Measurements from ENCODE around the gene PASK. TPM values are rescaled to one million over a fixed set of nuclear protein-coding genes. Genes with fewer than 3 reads are reported as not detected.

Gene PASK
- total and polyA plus RNA-seq, 9 of the 15 experiments (the other 6 are each of a cell fraction or from before 2014, with no cell fraction given), result 1.5 to 30.3 (median 9.9) TPM

GRCh38 chr2:241109210-241110088 is 39.8 kb downstream of the PASK start:
- H3K4me2 ChIP-seq (ENCODE audit: insufficient read depth, low read length), result no peak overlapping the region
- H3K9ac ChIP-seq (ENCODE audit: insufficient read depth in 1 of 2, low read depth in 2 of 2, low read length in 2 of 2), result peak overlapping the region in 1 of 2 experiments; percentile 58; a peak in 2 of 4 replicates
- no peaks in the 10 kb centered on the region for H3K9me1 ChIP-seq (ENCODE audit: control insufficient read depth, insufficient read depth, low read length)
- in situ Hi-C loops (cut with MboI) (no loop called here), intact Hi-C loops (cut with micrococcal nuclease) (no loop called here)
- WGBS (ENCODE audit: insufficient coverage, low coverage, missing lambda C conversion rate), result 67% methylated on average over 10 of the region's 14 CpGs
- no peaks in the 10 kb centered on the region for H3K79me2 ChIP-seq (ENCODE audit: control insufficient read depth, insufficient read depth, low read length)
- H2AFZ ChIP-seq (ENCODE audit: low read depth, low read length), result no peak overlapping the region
- no peak overlapping the region for H3K27ac ChIP-seq (ENCODE audit: extremely low read depth, low read depth, low read length)
- no peak overlapping the region for H3K4me3 ChIP-seq
- peaks cover 3% of the 10 kb centered on the region; the same call in 1 of the 3 replicates for H3K36me3 ChIP-seq (ENCODE audit: control insufficient read depth, insufficient read depth, low read length)
- peaks cover 0 to 3% of the 10 kb centered on the region in 2 experiments; a peak in 1 of 5 replicates for H3K4me1 ChIP-seq (replicated peaks in 1 of 2; ENCODE audit: control insufficient read depth in 2 of 2, insufficient read depth in 2 of 2, low read length in 2 of 2)
- no peak for TF ChIP-seq ZNF23 (CRISPR knock-in tag; IDR thresholded peaks at IDR 0.05)
- TF ChIP-seq FOXM1 (IDR thresholded peaks at IDR 0.05; ENCODE audit: low read depth), result no peak
- TF ChIP-seq FOXM1 (CRISPR knock-in tag; IDR thresholded peaks at IDR 0.05; ENCODE audit: low read depth), result no peak
- TF ChIP-seq ZNF785 (CRISPR knock-in tag; IDR thresholded peaks at IDR 0.05), result no peak
- no peak for TF ChIP-seq ZNF764 (CRISPR knock-in tag; IDR thresholded peaks at IDR 0.05; ENCODE audit: low read depth)
- no peak for TF ChIP-seq ZKSCAN1 (IDR thresholded peaks at IDR 0.05; ENCODE audit: low read depth, low read length)
- TF ChIP-seq ZBTB40 (IDR thresholded peaks at IDR 0.05), result peak; percentile 87
- TF ChIP-seq ZBTB40 (CRISPR knock-in tag; IDR thresholded peaks at IDR 0.05), result no peak
- TF ChIP-seq HCFC1 (IDR thresholded peaks at IDR 0.05; ENCODE audit: low read depth, low read length), result no peak
- no peaks in the 10 kb centered on the region for H3K9me3 ChIP-seq (replicated peaks; ENCODE audit: control insufficient read depth, insufficient read depth, low read depth, low read length)
- DNase-seq (ENCODE audit: extremely low read depth in 1 of 4, low spot score in 3 of 4), result no peak
- ChIA-PET POLR2A (interaction anchor here (2.6 kb wide), 1 partner anchor 8 kb away, joined by 8 read pairs; the partner anchor contains the start of gene MTERF4), CTCF (ENCODE audit: low intra/inter-chr PET ratio) (no interaction called here)
- FAIRE-seq, result no peak
- ATAC-seq, result no peak
- H3K27me3 ChIP-seq (ENCODE audit: control insufficient read depth in 2 of 2, insufficient read depth in 2 of 2, low read length in 2 of 2), result no peaks in the 10 kb centered on the region
- H4K20me1 ChIP-seq (replicated peaks; ENCODE audit: control insufficient read depth, insufficient read depth, low read length), result no peaks in the 10 kb centered on the region
- no TSS peak for BruUV-seq (replicated peaks)
